ENCODE data around the gene MCL1.
"Not testable (repeated sequence)": the region's sequence is repeated elsewhere in the genome, so short reads cannot be mapped to it uniquely, and the experiment has no call there.

MCL1 gene

GRCh38 chr1:150603711-150604110, 24.3 kb upstream of the MCL1 start:
- no peak for DNase-seq (ENCODE audit: low read depth in 2 of 3, low spot score in 2 of 3)

GRCh38 chr1:150602372-150602771, 23.0 kb upstream of the MCL1 start:
- DNase-seq (ENCODE audit: low read depth in 2 of 3, low spot score in 2 of 3): not testable (repeated sequence)

- no peak for DNase-seq (ENCODE audit: low read depth in 2 of 3, low spot score in 2 of 3)
These were observed 22.1 kb upstream of the MCL1 start for GRCh38 chr1:150601540-150601939.

GRCh38 chr1:150598346-150598745, 18.9 kb upstream of the MCL1 start:
- not testable (repeated sequence) for DNase-seq (ENCODE audit: low read depth in 2 of 3, low spot score in 2 of 3)

- DNase-seq (ENCODE audit: low read depth in 2 of 3, low spot score in 2 of 3): no peak
These were observed 17.6 kb upstream of the MCL1 start for GRCh38 chr1:150596976-150597375.

- DNase-seq (ENCODE audit: low read depth in 2 of 3, low spot score in 2 of 3): no peak
These were observed 16.9 kb upstream of the MCL1 start for GRCh38 chr1:150596095-150596892.

- no peak for DNase-seq (ENCODE audit: low read depth in 2 of 3, low spot score in 2 of 3)
These were observed 3.0 kb upstream of the MCL1 start for GRCh38 chr1:150582371-150582770.

- DNase-seq (ENCODE audit: low read depth in 2 of 3, low spot score in 2 of 3): not testable (repeated sequence)
These were observed 2.6 kb upstream of the MCL1 start for GRCh38 chr1:150581962-150582361.

- not testable (repeated sequence) for DNase-seq (ENCODE audit: low read depth in 2 of 3, low spot score in 2 of 3)
These were observed 2.0 kb upstream of the MCL1 start for GRCh38 chr1:150581437-150581836.

- not testable (repeated sequence) for DNase-seq (ENCODE audit: low read depth in 2 of 3, low spot score in 2 of 3)
These were observed 1.6 kb upstream of the MCL1 start for GRCh38 chr1:150580966-150581365.

- no peak for DNase-seq (ENCODE audit: low read depth in 2 of 3, low spot score in 2 of 3)
These were observed 684 bp upstream of the MCL1 start for GRCh38 chr1:150579945-150580642.

- peak in 1 of 3 experiments; percentile 44 for DNase-seq (ENCODE audit: low read depth in 2 of 3, low spot score in 2 of 3)
These were observed 919 bp downstream of the MCL1 start for GRCh38 chr1:150578272-150579109.

- no peak for DNase-seq (ENCODE audit: low read depth in 2 of 3, low spot score in 2 of 3)
These were observed 1.7 kb downstream of the MCL1 start for GRCh38 chr1:150577557-150578271.

GRCh38 chr1:150576794-150577556, 2.4 kb downstream of the MCL1 start:
- DNase-seq (ENCODE audit: low read depth in 2 of 3, low spot score in 2 of 3): no peak

- DNase-seq (ENCODE audit: low read depth in 2 of 3, low spot score in 2 of 3): no peak
These were observed 3.1 kb downstream of the MCL1 start for GRCh38 chr1:150576367-150576711.

GRCh38 chr1:150575518-150576366, 3.7 kb downstream of the MCL1 start:
- DNase-seq (ENCODE audit: low read depth in 2 of 3, low spot score in 2 of 3): no peak

GRCh38 chr1:150575072-150575489, 4.3 kb downstream of the MCL1 start:
- no peak for DNase-seq (ENCODE audit: low read depth in 2 of 3, low spot score in 2 of 3)

- DNase-seq (ENCODE audit: low read depth in 2 of 3, low spot score in 2 of 3): no peak
These were observed 4.9 kb downstream of the MCL1 start for GRCh38 chr1:150574260-150575071.
